ENCODE data around the gene EPHA7.

The EPHA7 gene

DNA sequence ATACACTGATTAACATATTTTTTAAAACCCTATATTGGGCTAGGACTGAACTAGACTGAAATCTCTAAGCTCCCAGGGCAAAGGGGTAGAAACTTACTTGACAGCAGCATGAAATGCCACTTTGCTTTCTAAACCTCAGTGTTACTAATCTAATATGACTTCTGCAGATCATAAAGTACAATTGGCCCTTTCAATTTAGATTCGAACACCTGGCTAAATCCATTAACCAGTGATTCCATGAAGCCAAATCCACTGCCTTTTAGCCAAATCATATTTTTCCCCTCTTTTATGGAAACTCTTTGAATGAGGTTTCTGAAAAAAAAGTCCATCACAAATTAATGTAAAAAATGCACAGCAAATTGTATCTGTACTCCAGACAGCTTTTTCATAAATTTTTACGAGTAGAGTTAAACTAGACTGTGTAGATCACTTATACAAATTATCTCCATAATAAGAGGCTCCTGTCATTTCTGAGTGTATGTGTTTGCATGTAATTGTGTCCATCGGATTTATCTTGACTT, 25.7 kb downstream of the EPHA7 start:
- DNase-seq (ENCODE audit: low read depth, low spot score) = no peak

DNA sequence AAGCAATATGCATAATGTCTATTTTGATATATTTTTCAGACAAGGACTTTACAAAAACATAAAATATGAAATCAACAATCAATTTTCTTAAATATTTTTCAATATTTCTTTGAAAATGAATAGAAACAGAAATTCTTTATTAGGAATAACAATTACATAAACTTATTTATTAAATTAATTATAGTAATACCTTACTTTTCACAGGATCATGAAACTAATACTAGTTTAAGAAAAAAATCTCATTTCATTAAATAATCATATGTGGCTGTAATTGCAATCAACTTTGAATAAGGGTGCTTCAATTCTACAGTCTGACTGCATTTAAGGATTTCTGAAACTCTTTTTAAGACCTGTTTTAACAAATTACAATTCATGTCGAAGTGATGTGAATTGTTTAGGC, 26.6 kb downstream of the EPHA7 start:
- DNase-seq (ENCODE audit: low read depth, low spot score) = no peak

DNA sequence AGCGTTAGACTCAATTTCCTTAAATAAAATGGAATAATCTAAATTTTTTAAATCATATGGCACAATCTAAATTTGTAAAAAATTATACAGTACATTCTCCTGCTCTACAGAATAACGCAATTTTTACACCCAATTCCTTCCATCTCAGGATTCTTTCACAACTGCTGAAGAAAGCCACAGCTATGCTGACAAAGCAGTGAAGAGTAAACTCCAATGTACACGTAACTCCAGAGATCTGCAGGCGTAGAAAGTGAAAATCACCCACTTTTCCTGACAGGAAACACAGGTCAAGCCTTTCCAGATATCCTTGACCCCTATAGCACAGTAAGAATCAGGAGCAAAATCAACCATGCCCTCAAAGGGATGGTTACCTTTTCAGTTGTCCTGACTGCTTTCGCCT, 27.4 kb downstream of the EPHA7 start:
- DNase-seq (ENCODE audit: low read depth, low spot score) = no peak

DNA sequence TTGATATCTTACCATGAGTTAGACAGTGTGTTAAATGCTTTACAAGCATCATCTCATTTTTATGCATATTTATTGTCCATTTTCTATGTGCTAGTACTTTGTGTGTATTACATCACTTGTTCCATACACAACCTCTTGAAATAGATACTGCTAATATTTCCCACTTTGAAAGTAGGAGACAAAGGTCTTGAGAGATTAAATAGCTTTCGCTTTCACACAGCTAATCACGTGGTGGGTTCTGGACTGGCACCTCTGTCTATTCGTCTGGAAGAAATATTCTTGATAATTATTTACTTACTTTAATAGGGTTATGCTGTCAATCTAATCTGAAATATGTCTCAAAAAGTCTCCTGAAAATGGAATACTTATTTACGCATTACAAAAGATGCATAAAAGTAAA, 30.2 kb downstream of the EPHA7 start:
- DNase-seq (ENCODE audit: low read depth, low spot score) = no peak

DNA sequence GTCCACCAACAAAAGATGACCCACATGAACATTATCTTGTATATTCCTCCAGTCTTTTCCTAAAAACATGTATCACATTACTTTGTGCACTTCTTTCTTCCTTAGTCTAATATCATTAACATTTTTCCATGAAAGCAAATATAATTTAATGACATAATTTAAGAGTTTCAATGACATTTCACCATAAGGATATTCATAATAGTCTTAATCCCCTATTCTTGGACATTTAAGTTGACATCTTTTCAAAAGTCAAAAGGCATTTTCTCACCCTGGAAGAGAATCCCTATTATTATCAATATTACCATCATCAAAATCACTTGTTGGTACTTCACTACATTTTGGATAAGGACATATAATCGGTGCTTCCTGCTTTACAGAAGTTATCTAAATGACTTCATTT, 31.3 kb downstream of the EPHA7 start:
- DNase-seq (ENCODE audit: low read depth, low spot score) = no peak

DNA sequence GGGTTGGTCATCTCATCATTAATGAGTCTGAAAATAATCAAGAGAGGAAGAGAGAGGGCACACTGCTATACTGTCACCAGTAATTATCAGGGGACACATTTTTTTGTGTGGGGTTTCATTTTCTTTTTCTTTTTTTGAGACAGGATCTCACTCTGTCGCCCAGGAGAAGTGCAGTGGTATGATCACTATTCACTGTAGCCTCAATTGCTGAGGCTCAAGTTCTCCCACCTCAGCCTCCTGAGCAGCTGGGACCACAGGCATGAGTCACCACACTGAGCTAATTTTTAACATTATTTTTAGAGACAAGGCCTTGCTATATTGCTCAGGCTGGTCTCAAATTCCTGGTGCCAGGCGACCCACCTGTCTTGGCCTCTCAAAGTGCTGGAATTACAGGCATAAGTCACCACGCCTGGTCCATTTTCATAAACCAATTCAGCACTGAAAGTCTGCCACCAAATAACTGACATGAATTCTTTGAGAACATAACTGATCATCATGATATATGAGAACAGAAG, 43.3 kb downstream of the EPHA7 start:
- no peak for DNase-seq (ENCODE audit: low read depth, low spot score)

DNA sequence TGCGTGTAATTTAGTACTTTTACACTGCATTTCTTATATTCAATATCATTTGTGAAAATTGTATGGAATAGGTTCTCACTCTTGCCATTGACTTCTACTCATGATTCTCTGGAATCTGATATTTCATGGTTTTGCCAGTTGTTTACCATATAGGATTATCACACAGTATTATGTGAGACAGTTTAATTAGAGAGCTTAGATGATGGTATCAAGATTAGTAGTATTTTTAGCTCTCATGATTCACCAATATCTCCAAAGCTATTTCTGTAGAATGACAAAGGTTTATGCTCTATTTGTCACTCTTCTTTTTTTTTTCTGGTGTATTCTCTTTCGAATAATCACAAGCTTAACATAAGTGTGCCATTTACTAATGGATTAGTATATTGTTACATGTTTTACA, 45.9 kb downstream of the EPHA7 start:
- no peak for DNase-seq (ENCODE audit: low read depth, low spot score)

DNA sequence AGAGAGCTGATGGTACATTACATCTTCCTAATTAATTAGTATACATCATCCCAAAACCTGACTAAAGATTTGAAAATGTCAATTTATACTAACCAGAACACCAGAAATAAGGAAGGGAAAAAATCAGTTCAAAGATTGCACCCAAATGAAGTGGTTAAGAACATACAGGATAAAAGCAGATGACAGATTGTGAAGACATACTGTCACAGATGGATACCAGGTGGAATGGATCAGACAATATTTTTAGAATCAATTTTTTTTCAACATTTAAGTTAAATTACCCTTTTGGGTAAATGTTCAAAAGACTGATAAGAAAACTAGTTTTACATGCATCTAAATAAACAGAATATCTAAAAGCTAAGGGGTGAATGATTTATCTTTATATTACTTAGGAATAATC, 47.6 kb downstream of the EPHA7 start:
- DNase-seq (ENCODE audit: low read depth, low spot score) = no peak

DNA sequence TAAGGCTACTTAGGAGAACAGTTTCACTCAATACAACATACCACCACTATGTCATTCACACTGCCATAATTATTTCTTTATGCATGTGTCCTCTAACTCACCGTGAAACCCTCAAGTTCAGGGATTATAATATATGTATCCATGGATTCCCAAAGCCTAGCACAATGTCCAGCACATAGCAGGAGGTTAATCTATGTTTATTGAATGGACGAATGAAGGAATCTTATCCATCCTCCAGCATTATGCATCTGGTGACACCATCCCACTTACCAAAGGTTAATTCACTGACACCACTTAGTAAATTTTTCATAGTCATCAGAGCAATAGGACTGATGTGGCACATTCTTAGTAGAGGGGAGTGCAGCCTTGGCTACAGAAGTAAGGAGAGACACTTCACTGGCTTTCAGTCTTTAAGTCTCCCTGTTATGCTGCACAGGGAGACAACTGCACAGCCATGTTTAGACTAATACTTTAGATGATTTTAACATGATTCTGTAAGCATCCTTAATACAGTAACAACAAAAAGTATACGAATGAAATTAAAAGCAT, 49.7 kb downstream of the EPHA7 start:
- DNase-seq (ENCODE audit: low read depth, low spot score) = no peak

DNA sequence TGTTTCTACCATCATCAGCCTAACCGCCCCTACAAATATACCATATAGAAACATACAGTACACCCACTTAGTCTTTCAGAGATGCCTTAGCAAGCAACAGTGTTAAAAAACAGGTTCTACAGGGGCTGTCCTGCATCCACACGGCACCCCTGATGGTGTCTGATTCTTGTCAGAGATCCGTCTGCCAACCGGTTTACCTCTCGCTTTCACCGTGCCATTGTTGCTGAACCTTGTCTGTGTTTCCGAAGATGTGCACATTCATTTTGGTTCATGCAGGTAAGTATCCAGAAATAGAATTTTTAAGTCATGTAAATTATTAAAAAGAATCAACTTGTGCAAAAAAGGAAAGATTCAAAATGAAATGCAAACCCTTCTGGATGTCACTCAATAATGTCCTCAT, 52.9 kb downstream of the EPHA7 start:
- DNase-seq (ENCODE audit: low read depth, low spot score) = no peak

DNA sequence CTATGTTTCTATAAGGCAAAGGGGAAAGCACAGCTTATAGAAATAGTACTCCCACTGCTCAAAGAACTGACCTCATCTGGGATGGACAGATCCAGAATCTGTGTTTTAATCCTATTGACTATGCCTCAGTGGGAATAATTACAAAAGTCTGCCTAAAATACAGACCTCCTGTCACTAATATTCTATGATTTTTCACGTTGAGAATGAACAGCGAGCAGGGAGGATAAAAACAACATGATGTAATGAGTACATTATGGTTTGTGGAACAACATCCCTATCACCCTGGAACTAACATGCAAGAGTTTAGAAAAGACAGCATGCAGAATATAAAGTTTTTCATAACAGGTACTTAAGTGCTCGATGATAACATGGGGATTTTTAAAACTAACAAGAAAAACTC, 53.9 kb downstream of the EPHA7 start:
- DNase-seq (ENCODE audit: low read depth, low spot score) = no peak

DNA sequence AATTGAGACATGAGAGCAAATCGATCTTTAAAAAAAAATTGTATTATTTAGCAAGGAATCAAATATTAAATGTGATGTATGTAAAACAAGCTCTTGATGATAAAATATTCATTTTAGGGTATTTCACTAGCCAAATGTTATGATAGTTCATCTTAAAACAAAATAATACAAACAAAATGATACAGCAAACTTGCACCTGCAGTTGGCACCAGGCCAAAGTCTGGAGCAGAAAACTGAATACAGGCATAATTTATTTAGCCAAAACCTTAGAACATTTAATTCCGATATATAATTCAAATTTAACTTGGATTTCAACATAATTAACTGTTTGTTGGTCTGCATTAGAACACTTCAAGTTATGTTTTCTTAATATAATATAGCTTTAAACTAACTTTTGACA, 60.9 kb downstream of the EPHA7 start:
- no peak for DNase-seq (ENCODE audit: low read depth, low spot score)

DNA sequence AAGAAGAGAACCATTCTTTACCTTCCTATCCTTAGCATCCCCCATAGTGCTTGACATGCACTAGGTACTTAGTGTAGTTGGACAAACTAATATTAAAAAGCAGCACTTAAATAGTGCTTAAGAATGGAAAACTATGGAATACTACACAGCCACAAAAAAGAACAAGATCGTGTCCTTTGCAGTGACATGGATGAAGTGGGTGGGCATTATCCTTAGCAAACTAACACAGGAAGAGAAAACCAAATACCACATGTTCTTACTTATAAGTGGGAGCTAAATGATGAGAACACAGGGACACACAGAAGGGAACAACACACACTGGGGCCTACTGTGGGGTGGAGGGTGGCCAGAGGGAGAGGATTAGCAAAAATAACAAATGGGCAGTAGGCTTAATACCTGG, 66.8 kb downstream of the EPHA7 start:
- no peak for DNase-seq (ENCODE audit: low read depth, low spot score)

DNA sequence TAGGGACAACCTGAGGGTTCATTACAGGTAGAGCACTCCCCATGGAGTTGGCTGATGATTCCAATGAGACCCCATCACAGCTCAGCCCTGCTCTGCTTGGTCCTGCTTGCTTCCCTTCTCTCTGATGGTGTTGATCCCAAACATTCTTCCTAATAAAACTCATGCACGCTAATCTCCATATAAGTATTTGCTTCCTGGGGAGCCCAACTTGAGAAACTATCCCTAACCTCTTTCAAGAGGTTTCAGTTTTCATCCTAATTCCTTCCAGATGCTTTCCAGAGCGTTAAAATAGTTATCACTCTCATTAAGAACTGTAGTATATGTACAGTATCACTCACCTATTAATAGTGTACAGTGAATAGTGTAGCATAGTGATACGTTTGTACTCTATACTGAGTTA, 68.1 kb downstream of the EPHA7 start:
- DNase-seq (ENCODE audit: low read depth, low spot score) = no peak

DNA sequence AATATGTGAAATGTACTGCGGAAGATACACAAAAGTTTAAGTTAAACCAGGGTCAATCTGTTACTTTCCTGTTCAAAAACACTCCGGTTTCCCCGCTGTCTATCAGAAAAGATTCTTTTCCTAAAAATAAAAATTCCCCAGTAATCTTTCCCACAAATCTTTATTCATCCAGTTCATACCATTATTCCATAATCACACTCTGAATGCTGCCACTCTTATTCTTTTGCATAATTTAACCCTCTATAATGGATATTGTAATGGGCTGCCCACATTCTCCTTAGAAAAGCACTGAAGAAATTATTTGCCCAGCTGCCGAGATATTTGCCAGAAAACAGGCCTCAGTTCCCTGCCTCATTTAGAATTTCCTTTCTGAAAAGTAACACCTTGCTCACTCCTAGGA, 68.6 kb downstream of the EPHA7 start:
- no peak for DNase-seq (ENCODE audit: low read depth, low spot score)

DNA sequence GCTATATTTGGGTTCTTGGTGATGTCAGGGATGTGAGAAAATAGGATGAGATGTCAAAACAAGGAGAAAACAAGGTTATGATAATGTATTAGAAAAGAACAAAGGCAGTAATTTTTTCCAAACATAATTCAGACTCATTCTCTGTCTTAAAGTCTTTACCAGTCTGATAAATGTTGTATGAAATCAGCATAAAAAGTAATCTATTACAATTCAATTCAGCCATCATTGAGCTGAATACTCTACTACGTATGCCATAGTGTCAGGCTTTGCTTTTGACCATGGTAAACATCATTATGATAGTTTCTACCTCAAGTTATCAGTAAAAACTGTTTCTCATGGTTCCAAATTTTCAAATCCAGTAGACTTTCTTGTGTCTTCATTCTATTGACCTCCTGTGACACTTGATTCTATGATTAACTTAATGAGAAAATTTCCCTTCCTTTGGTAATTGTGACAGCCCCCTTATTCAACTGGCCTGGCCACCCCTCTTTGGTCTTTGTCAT, 75.0 kb downstream of the EPHA7 start:
- no peak for DNase-seq (ENCODE audit: low read depth, low spot score)

DNA sequence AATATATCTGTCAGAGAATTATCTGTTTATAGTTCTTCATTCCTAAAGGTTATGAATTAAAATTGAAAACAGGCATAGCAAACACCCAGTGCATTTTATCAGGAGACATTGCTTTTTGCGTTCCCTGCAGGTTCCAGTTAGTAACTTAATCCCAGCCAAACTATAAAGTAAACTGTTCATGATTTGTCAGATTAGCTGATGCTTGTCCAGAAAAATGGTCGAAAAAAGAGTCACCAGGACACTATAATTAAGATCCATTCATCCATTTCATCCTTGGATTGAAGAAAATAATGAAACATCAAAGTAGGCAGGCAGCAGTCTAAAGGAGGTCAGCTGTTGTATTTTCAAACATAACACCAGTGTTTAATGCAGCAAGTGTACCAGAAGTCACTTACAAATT, 75.9 kb downstream of the EPHA7 start:
- DNase-seq (ENCODE audit: low read depth, low spot score) = no peak

DNA sequence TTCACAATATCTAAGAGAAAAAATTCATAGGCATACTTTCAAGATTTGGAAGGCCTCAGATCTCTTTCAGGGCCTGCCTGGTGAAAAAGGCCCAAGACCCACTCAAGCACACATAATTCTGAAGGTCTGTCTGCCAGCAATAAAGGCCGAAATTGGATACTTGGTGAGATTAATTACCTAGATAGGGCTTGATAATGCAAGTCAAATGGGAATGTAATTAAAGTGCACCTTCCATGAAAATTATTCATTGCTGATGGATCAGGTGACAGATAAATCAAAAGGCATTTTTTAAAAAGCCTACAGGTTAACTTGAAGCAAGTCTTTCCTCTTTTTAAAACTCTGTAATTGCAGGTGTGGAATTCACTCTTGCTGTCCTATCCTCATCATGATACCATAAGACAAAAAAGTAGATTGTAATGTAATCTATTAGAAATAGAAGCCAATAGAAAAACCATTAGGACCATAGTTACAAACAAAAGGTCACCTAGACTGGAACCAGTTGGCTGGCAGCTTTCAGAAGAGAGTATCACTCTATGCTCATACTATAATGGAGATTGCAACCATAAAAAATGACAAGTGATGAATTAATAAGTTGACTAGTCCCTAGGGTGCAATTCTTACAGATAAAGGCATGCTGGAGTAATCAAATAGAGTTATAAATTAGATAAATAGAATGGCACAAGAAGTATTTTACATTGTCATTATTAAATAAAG, 77.3 kb downstream of the EPHA7 start:
- no peak for DNase-seq (ENCODE audit: low read depth, low spot score)

DNA sequence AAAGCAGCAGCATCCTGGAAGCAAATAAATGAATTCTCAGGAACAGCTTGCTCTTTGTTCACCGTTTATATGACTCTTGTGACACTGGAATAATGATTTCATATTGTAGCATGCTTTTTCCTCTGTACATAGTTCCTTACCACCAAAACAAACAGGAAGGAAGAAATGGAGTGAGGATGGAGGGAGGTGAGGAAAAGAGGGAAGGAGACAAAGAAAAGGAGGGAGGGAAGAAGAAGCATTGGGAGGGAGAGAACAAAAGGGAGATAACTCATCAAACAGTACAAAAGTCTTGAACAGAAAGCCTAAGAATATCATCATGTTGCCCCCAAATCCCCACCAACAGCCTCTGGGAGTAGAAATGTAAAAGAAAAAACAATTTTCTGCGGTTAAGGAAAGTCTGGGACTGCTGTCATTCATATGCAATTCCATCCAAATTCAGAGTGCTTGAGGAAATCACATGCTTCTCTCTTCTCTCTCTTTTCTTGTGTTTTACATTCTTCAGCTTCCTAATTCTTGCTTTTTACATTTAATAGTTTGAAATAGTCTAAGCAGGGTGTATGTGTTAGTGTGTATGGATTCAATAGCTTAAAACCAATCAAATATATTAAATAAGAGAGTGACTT, 81.5 kb downstream of the EPHA7 start:
- no peak for DNase-seq (ENCODE audit: low read depth, low spot score)

DNA sequence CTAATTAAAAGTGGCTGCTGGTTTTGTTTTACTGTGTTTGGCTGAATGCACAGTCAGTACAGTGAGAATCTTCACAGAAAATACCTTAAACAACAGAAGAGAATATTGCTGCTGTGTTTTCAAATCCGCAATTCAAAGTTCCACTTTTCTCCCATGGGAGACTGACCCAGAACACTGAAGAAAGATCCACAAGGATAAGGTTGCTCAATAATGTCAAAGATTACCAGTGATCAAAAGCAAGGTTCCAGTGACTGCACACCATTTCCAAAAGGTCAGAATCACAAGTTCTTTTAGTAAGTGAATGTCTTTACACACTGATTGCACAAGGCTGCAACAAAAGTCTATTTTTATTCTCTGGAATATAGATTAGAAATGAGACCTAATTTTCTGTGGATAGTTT, 82.3 kb downstream of the EPHA7 start:
- no peak for DNase-seq (ENCODE audit: low read depth, low spot score)

DNA sequence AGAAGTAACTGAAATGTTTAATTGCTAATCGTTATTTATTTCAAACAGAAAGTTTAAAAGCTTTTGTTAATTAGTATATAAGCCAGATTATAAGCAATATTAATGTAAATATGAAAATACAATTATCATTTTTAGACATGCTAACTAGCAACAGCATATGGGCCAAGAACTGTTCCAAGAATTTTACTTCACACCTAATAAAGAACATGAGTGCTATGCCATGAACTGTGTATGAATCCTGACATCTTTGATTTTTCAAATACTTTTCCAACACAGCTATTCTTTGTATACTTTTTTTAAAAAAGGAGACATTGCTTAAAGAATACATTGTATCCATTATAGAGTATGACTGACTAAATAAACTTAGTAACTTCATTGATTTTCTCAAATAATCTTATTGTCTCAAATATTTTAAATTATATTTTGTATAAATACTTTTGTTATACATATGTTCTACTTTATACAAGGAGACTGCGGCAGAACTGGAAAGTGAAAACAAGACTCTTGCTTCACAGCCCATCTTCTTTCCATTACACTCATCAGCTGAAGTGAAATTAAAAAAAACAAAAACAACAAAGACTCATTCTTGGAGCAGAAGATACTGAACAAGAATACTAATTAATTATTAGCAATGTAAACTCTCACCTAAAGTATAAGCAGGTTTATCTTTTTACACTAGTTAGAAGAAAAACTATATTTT, 89.9 kb downstream of the EPHA7 start:
- no peak for DNase-seq (ENCODE audit: low read depth, low spot score)

DNA sequence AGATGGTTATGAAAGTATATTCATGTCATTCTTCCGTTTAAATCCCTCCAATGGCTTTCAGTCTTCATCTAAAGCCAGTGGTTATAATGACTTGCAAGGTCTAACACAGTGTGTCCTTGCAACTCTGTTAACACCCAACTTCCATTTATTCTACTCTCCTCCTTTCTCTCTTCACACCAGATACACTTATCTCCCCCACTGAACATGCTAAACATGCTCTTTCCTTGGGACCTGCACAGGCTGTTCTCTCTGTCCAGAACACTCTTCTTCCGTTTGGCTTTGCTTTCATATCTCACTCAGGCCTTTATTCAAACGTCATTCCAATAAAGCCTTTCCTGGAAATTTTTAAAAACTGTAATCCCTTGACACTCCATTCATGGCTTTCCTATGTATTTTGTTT, 91.5 kb downstream of the EPHA7 start:
- no peak for DNase-seq (ENCODE audit: low read depth, low spot score)

All from activated naive CD8-positive, alpha-beta T cell treated with anti-CD3 and anti-CD28 coated beads, Interleukin-2, amount 50 U/mL, for 16 hours (primary cell).